Endothelial cell of umbilical vein (primary cell): ENCODE data around the gene VPS8. TPM values are rescaled to one million over a fixed set of nuclear protein-coding genes. Genes with fewer than 3 reads are reported as not detected.

Experiments used
- BruUV-seq: library from RNA; stranded (reverse); fragments of 400-500 nt; replicated peaks from 2 replicates; lab custom pipeline; 2021; lab: Mats Ljungman, UMichigan
- CTCF ChIA-PET: fragments of 300-600, 350-600 bp; sonication (Branson Sonifier 250); formaldehyde crosslinking; loops from one replicate; lab custom pipeline; 2021; ENCODE audit warnings: antibody characterized with exemption, inconsistent platforms; lab: Charles Lee
- POLR2A ChIA-PET: fragments of 300-600, 350-600 bp; sonication (Branson Sonifier 250); formaldehyde crosslinking; loops from one replicate; lab custom pipeline; 2021; ENCODE audit warnings: antibody characterized with exemption, inconsistent platforms; lab: Charles Lee
- DNase-seq: peaks from one replicate; pipeline ENCODE4 v3.0.0-alpha.2; 2011; ENCODE audit warnings: low read depth, low spot score
- FAIRE-seq: peaks from 2 replicates; lab custom pipeline; 2011; peaks lifted over from hg19 to GRCh38; lab: Jason Lieb, UNC
- H2AFZ ChIP-seq: 2 replicates; pipeline ENCODE4 v1.6.0; 2012; ENCODE audit warnings: low read depth, low read length, control low read depth, inconsistent platforms
- H3K27ac ChIP-seq: 2 replicates; pipeline ENCODE4 v1.5.1; 2011; ENCODE audit warnings: low read depth, mild to moderate bottlenecking, control low read depth, low read length, moderate library complexity; ENCODE audit not compliant: insufficient read depth
- H3K27me3 ChIP-seq, 2 experiments: 2 replicates each; pipeline versions ENCODE4 v1.6.0 to v1.6.1; 2011; ENCODE audit warnings: low read length in 2 of 2, mixed read lengths in 1 of 2; ENCODE audit not compliant: control insufficient read depth in 2 of 2, insufficient read depth in 2 of 2
- H3K36me3 ChIP-seq, 2 experiments: 2 replicates in 1 of 2; 3 replicates in 1 of 2; pipeline ENCODE4 v1.5.1; 2011; ENCODE audit warnings: low read length in 2 of 2, mild to moderate bottlenecking in 1 of 2, moderate library complexity in 1 of 2; ENCODE audit not compliant: control insufficient read depth in 2 of 2, insufficient read depth in 2 of 2; ENCODE audit errors: extremely low read depth in 1 of 2
- H3K4me1 ChIP-seq: 3 replicates; pipeline ENCODE4 v1.5.1; 2011; ENCODE audit warnings: mild to moderate bottlenecking, low read length; ENCODE audit not compliant: control insufficient read depth, insufficient read depth; ENCODE audit errors: extremely low read depth
- H3K4me2 ChIP-seq: 2 replicates; pipeline ENCODE4 v1.6.1; 2011; ENCODE audit warnings: low read length, control low read depth, mixed read lengths; ENCODE audit not compliant: insufficient read depth
- H3K4me3 ChIP-seq, 3 experiments: fragments of 200-600 bp in 1 of 3; sonication (generic), shearing (Covaris generic) in 1 of 3; replicated peaks in 1 of 3; 2 replicates each; pipeline ENCODE4 v1.5.1; 2011 to 2016; ENCODE audit warnings: control low read depth in 3 of 3, low read length in 3 of 3, mild to moderate bottlenecking in 2 of 3, inconsistent platforms in 1 of 3, low read depth in 1 of 3, moderate library complexity in 1 of 3; ENCODE audit not compliant: insufficient read depth in 1 of 3
- H3K79me2 ChIP-seq: 2 replicates; pipeline ENCODE4 v1.6.0; 2012; ENCODE audit warnings: low read length, inconsistent platforms; ENCODE audit not compliant: control insufficient read depth, insufficient read depth
- H3K9ac ChIP-seq: replicated peaks from 2 replicates; pipeline ENCODE3; 2011; ENCODE audit warnings: low read length, control low read depth; ENCODE audit not compliant: insufficient read depth; ENCODE audit errors: extremely low read depth
- H3K9me1 ChIP-seq: replicated peaks from 3 replicates; pipeline ENCODE4 v1.6.0; 2011; ENCODE audit warnings: mild to moderate bottlenecking, low read length; ENCODE audit not compliant: control insufficient read depth, insufficient read depth; ENCODE audit errors: extremely low read depth
- H3K9me3 ChIP-seq: replicated peaks from 2 replicates; pipeline ENCODE4 v1.5.1; 2012; ENCODE audit warnings: low read length, inconsistent platforms; ENCODE audit not compliant: control insufficient read depth, insufficient read depth
- H4K20me1 ChIP-seq: replicated peaks from 2 replicates; pipeline ENCODE3; 2011; ENCODE audit warnings: mild to moderate bottlenecking, low read length; ENCODE audit not compliant: control insufficient read depth, insufficient read depth; ENCODE audit errors: extremely low read depth
- CTCF ChIP-seq, 2 donors: IDR thresholded peaks; 1 replicate in 1 of 2; 2 replicates in 1 of 2; pipeline ENCODE4 v1.5.1; 2011; ENCODE audit warnings: low read length in 2 of 2, mild to moderate bottlenecking in 2 of 2, moderate library complexity in 2 of 2, control low read depth in 1 of 2, inconsistent platforms in 1 of 2, low read depth in 1 of 2; ENCODE audit not compliant: insufficient read depth in 1 of 2; ENCODE audit errors: extremely low read depth in 1 of 2
- EZH2 ChIP-seq: IDR thresholded peaks from 2 replicates; pipeline ENCODE4 v1.6.1; 2012; ENCODE audit warnings: borderline replicate concordance, low read depth, mild to moderate bottlenecking, moderate library complexity, low read length, inconsistent platforms; ENCODE audit not compliant: severe bottlenecking
- FOS ChIP-seq: IDR thresholded peaks from 2 replicates; pipeline ENCODE4 v1.6.1; 2011; ENCODE audit warnings: mild to moderate bottlenecking, low read length, moderate library complexity, borderline replicate concordance; ENCODE audit not compliant: insufficient read depth
- GATA2 ChIP-seq: IDR thresholded peaks from 2 replicates; pipeline ENCODE4 v1.7.0; 2011; ENCODE audit warnings: low read depth, mild to moderate bottlenecking, moderate library complexity, mixed read lengths, low read length; ENCODE audit not compliant: insufficient read length, insufficient read depth
- JUN ChIP-seq: IDR thresholded peaks from 2 replicates; pipeline ENCODE4 v1.6.1; 2011; ENCODE audit warnings: borderline replicate concordance, low read depth; ENCODE audit not compliant: insufficient read length, insufficient read depth
- MAX ChIP-seq: IDR thresholded peaks from 2 replicates; pipeline ENCODE4 v1.6.1; 2011; ENCODE audit not compliant: insufficient read depth, insufficient read length
- MYC ChIP-seq: IDR thresholded peaks from one replicate; pipeline ENCODE4 v1.6.1; 2011; ENCODE audit warnings: mild to moderate bottlenecking, low read depth, low read length
- POLR2A ChIP-seq: IDR thresholded peaks from 2 replicates; pipeline ENCODE4 v1.6.1; 2012; ENCODE audit warnings: low read depth, mild to moderate bottlenecking, control low read depth, low read length
- POLR2AphosphoS5 ChIP-seq: IDR thresholded peaks from 2 replicates; pipeline ENCODE4 v1.6.1; 2012; ENCODE audit warnings: low read depth, mild to moderate bottlenecking, control low read depth, low read length, moderate library complexity; ENCODE audit not compliant: insufficient read depth
- dilution Hi-C: fragments of 300-500 bp; cut with MboI; formaldehyde crosslinking; loops from one replicate; pipeline ENCODE4 v1.15.0; 2019; ENCODE audit warnings: low sequenced_read_pairs; ENCODE audit not compliant: extremely low pct_ligation_motif_present
- intact Hi-C: fragments of 100-400 bp; cut with micrococcal nuclease; formaldehyde crosslinking; loops from one replicate; pipeline ENCODE4 v1.10.0; 2022
- polyA plus RNA-seq, 4 experiments: library from polyadenylated mRNA; depleted of rRNA in 3 of 4; stranded (reverse) in 3 of 4; unstranded in 1 of 4; fragments of >200 nt; gene quantifications; 2 replicates each; pipeline versions ENCODE4 v1.2.1 to v1.2.3, GENCODE V29; 2011 to 2012; ENCODE audit warnings: missing spikeins in 1 of 4
- total RNA-seq: library from RNA; stranded (reverse); gene quantifications from 2 replicates; pipeline ENCODE4 v1.2.3, GENCODE V29; 2021

Gene VPS8
- total and polyA plus RNA-seq, 2 donors (not counting 3 experiments of a cell fraction or from before 2014, with no cell fraction given), result 13.7 to 51.6 TPM

- H4K20me1 ChIP-seq, result no peaks in the 10 kb centered on the region
- peaks cover 23% of the 10 kb centered on the region for H3K4me1 ChIP-seq
- H3K4me2 ChIP-seq, result no peak overlapping the region
- H3K27ac ChIP-seq, result no peak overlapping the region
- intact Hi-C loops, result loop anchor here (5.0 kb wide), 1 partner anchor 103 kb away; the partner anchor contains the start of gene C3orf70
- no peaks in the 10 kb centered on the region for H3K79me2 ChIP-seq
- H3K9me3 ChIP-seq, result no peaks in the 10 kb centered on the region
- dilution Hi-C loops, result no loop called here
- H3K27me3 ChIP-seq, result no peaks in the 10 kb centered on the region
- POLR2A ChIA-PET, result no interaction called here
- CTCF ChIA-PET, result no interaction called here
- FAIRE-seq (no peak), DNase-seq (no peak)
- no peaks in the 10 kb centered on the region for H3K9me1 ChIP-seq
- no TSS peak for BruUV-seq
- TF ChIP-seq POLR2A (no peak), GATA2 (no peak), FOS (no peak), MYC (no peak), MAX (no peak), JUN (no peak), EZH2 (no peak), CTCF (IDR thresholded peaks at IDR 0.05; ENCODE audit: extremely low read depth in 1 of 2, insufficient read depth in 1 of 2, low read depth in 1 of 2, low read length in 2 of 2) (no peak), POLR2AphosphoS5 (no peak)
- H3K4me3 ChIP-seq, result no peak overlapping the region
- H2AFZ ChIP-seq, result no peak overlapping the region
- no peak overlapping the region for H3K9ac ChIP-seq
- peaks cover 0 to 6% of the 10 kb centered on the region in 2 experiments for H3K36me3 ChIP-seq
Observed at GRCh38 chr3:185049710-185050109, 237.7 kb downstream of the VPS8 start.
